Activated naive CD4-positive, alpha-beta T cell treated with anti-CD3 and anti-CD28 coated beads, Interleukin-2, amount 50 U/mL, for 24 hours (primary cell): ENCODE results near the gene SLC4A2.
"Not testable (repeated sequence)": the region's sequence is repeated elsewhere in the genome, so short reads cannot be mapped to it uniquely, and the experiment has no call there.

Experiments used
- H3K27ac Mint-ChIP-seq: one replicate; pipeline ENCODE4 v1.8.0; 2021; ENCODE audit warnings: mild to moderate bottlenecking, mixed read lengths
- H3K27me3 Mint-ChIP-seq: one replicate; pipeline ENCODE4 v1.8.0; 2021; ENCODE audit warnings: mixed read lengths
- H3K36me3 Mint-ChIP-seq: one replicate; pipeline ENCODE4 v1.8.0; 2021; ENCODE audit warnings: mixed read lengths
- H3K4me1 Mint-ChIP-seq: one replicate; pipeline ENCODE4 v1.8.0; 2021; ENCODE audit warnings: mixed read lengths
- H3K4me3 Mint-ChIP-seq: one replicate; pipeline ENCODE4 v1.8.0; 2021; ENCODE audit warnings: mild to moderate bottlenecking, mixed read lengths
- H3K9me3 Mint-ChIP-seq: one replicate; pipeline ENCODE4 v1.8.0; 2021; ENCODE audit warnings: mixed read lengths

SLC4A2 gene

GRCh38 chr7:151034312-151035025 is 24.9 kb upstream of the SLC4A2 start:
- peaks cover 4% of the 10 kb centered on the region for H3K36me3 Mint-ChIP-seq
- H3K4me3 Mint-ChIP-seq = no peak overlapping the region
- H3K9me3 Mint-ChIP-seq = no peaks in the 10 kb centered on the region
- H3K4me1 Mint-ChIP-seq = peaks cover 25% of the 10 kb centered on the region
- H3K27me3 Mint-ChIP-seq = no peaks in the 10 kb centered on the region
- H3K27ac Mint-ChIP-seq = no peak overlapping the region

GRCh38 chr7:151035026-151035717 is 24.2 kb upstream of the SLC4A2 start:
- H3K9me3 Mint-ChIP-seq = no peaks in the 10 kb centered on the region
- H3K4me3 Mint-ChIP-seq = no peak overlapping the region
- peaks cover 4% of the 10 kb centered on the region for H3K36me3 Mint-ChIP-seq
- no peaks in the 10 kb centered on the region for H3K27me3 Mint-ChIP-seq
- H3K27ac Mint-ChIP-seq = no peak overlapping the region
- peaks cover 28% of the 10 kb centered on the region for H3K4me1 Mint-ChIP-seq

- Mint-ChIP-seq H3K27ac (no peak overlapping the region), H3K36me3 (peaks cover 4% of the 10 kb centered on the region), H3K4me3 (no peak overlapping the region), H3K9me3 (no peaks in the 10 kb centered on the region), H3K4me1 (peaks cover 28% of the 10 kb centered on the region), H3K27me3 (no peaks in the 10 kb centered on the region)
These were observed 23.5 kb upstream of the SLC4A2 start for GRCh38 chr7:151035902-151036301.

- Mint-ChIP-seq H3K4me1 (peaks cover 17% of the 10 kb centered on the region), H3K27ac (peak overlapping the region; percentile 80), H3K27me3 (no peaks in the 10 kb centered on the region), H3K4me3 (peak overlapping the region; percentile 30), H3K36me3 (peaks cover 4% of the 10 kb centered on the region), H3K9me3 (no peaks in the 10 kb centered on the region)
These were observed 20.2 kb upstream of the SLC4A2 start for GRCh38 chr7:151038951-151039849.

GRCh38 chr7:151039850-151040548 is 19.4 kb upstream of the SLC4A2 start:
- Mint-ChIP-seq H3K27ac (peak overlapping the region; percentile 30), H3K36me3 (peaks cover 4% of the 10 kb centered on the region), H3K4me3 (no peak overlapping the region), H3K27me3 (no peaks in the 10 kb centered on the region), H3K9me3 (no peaks in the 10 kb centered on the region), H3K4me1 (peaks cover 17% of the 10 kb centered on the region)

GRCh38 chr7:151040616-151041375 is 18.6 kb upstream of the SLC4A2 start:
- Mint-ChIP-seq H3K27ac (no peak overlapping the region), H3K4me1 (peaks cover 17% of the 10 kb centered on the region), H3K27me3 (no peaks in the 10 kb centered on the region), H3K36me3 (peaks cover 4% of the 10 kb centered on the region), H3K4me3 (no peak overlapping the region), H3K9me3 (no peaks in the 10 kb centered on the region)

GRCh38 chr7:151043449-151043848 is 15.9 kb upstream of the SLC4A2 start:
- not testable (repeated sequence) for H3K27me3 Mint-ChIP-seq, H3K27ac Mint-ChIP-seq, H3K9me3 Mint-ChIP-seq, H3K36me3 Mint-ChIP-seq, H3K4me3 Mint-ChIP-seq
- peaks cover 16% of the 10 kb centered on the region for H3K4me1 Mint-ChIP-seq

- H3K36me3 Mint-ChIP-seq = peaks cover 2% of the 10 kb centered on the region
- H3K9me3 Mint-ChIP-seq = no peaks in the 10 kb centered on the region
- no peaks in the 10 kb centered on the region for H3K27me3 Mint-ChIP-seq
- H3K4me1 Mint-ChIP-seq = peaks cover 12% of the 10 kb centered on the region
- H3K27ac Mint-ChIP-seq = no peak overlapping the region
- H3K4me3 Mint-ChIP-seq = no peak overlapping the region
These were observed 15.4 kb upstream of the SLC4A2 start for GRCh38 chr7:151043959-151044358.

- H3K4me1 Mint-ChIP-seq = no peaks in the 10 kb centered on the region
- no peaks in the 10 kb centered on the region for H3K36me3 Mint-ChIP-seq
- no peak overlapping the region for H3K27ac Mint-ChIP-seq
- no peak overlapping the region for H3K4me3 Mint-ChIP-seq
- H3K9me3 Mint-ChIP-seq = no peaks in the 10 kb centered on the region
- no peaks in the 10 kb centered on the region for H3K27me3 Mint-ChIP-seq
These were observed 14.1 kb upstream of the SLC4A2 start for GRCh38 chr7:151045262-151045661.

GRCh38 chr7:151045967-151046366 is 13.4 kb upstream of the SLC4A2 start:
- H3K27ac Mint-ChIP-seq = no peak overlapping the region
- no peaks in the 10 kb centered on the region for H3K9me3 Mint-ChIP-seq
- H3K4me3 Mint-ChIP-seq = no peak overlapping the region
- H3K36me3 Mint-ChIP-seq = no peaks in the 10 kb centered on the region
- H3K4me1 Mint-ChIP-seq = no peaks in the 10 kb centered on the region
- no peaks in the 10 kb centered on the region for H3K27me3 Mint-ChIP-seq

GRCh38 chr7:151046603-151047573 is 12.5 kb upstream of the SLC4A2 start:
- Mint-ChIP-seq H3K27ac (peak overlapping the region; percentile 23), H3K4me1 (no peaks in the 10 kb centered on the region), H3K4me3 (no peak overlapping the region), H3K27me3 (no peaks in the 10 kb centered on the region), H3K36me3 (no peaks in the 10 kb centered on the region), H3K9me3 (no peaks in the 10 kb centered on the region)

GRCh38 chr7:151047976-151048815 is 11.2 kb upstream of the SLC4A2 start, which contains the start of gene ASIC3:
TSS of gene ASIC3 (plus strand) at chr7:151048531. CDS start at chr7:151048886, 355 bp downstream.
- no peak within 1 kb of the TSS for H3K27ac Mint-ChIP-seq
- no peaks in the 10 kb centered on the region for H3K27me3 Mint-ChIP-seq

GRCh38 chr7:151048911-151049463 is 10.4 kb upstream of the SLC4A2 start:
- Mint-ChIP-seq H3K27ac (no peak overlapping the region), H3K4me3 (no peak overlapping the region)

More at GRCh38 chr7:151047976-151048815, 11.2 kb upstream of the SLC4A2 start, which contains the start of gene ASIC3:
- H3K9me3 Mint-ChIP-seq = no peaks in the 10 kb centered on the region
- H3K4me3 Mint-ChIP-seq = no peak within 1 kb of the TSS
- no peaks in the 10 kb centered on the region for H3K36me3 Mint-ChIP-seq
- H3K4me1 Mint-ChIP-seq = peaks cover 9% of the 10 kb centered on the region

More at GRCh38 chr7:151048911-151049463, 10.4 kb upstream of the SLC4A2 start:
- Mint-ChIP-seq H3K4me1 (peaks cover 11% of the 10 kb centered on the region), H3K27me3 (no peaks in the 10 kb centered on the region), H3K36me3 (no peaks in the 10 kb centered on the region), H3K9me3 (no peaks in the 10 kb centered on the region)
